Measurements from ENCODE around the gene SCYGR8.

GRCh38 chr2:227781841-227782240 lies 36.1 kb downstream of the SCYGR8 start:
- TF ChIP-seq ELF4 (IDR thresholded peaks at IDR 0.05) (no peak), NFRKB (IDR thresholded peaks at IDR 0.05) (no peak), L3MBTL2 (conservative IDR thresholded peaks at IDR 0.05) (no peak), SUZ12 (IDR thresholded peaks at IDR 0.05) (no peak), FOXM1 (IDR thresholded peaks at IDR 0.05; ENCODE audit: borderline replicate concordance) (no peak), FOXK2 (IDR thresholded peaks at IDR 0.05) (no peak), FOXA1 (IDR thresholded peaks at IDR 0.05) (no peak), TARDBP (IDR thresholded peaks at IDR 0.05) (no peak), LEF1 (IDR thresholded peaks at IDR 0.05; ENCODE audit: borderline replicate concordance) (no peak), BHLHE40 (IDR thresholded peaks at IDR 0.05; ENCODE audit: borderline replicate concordance) (no peak), SP1 (IDR thresholded peaks at IDR 0.05) (no peak)
